Heart left ventricle (tissue), 16 donors: ENCODE data around the gene RETN. TPM values are rescaled to one million over a fixed set of nuclear protein-coding genes. Genes with fewer than 3 reads are reported as not detected.

Experiments
- ATAC-seq, 4 donors: fragments of 200-7000 bp; cut with Tn5 transposase; one replicate each; pipeline ENCODE4 v1.9.1; 2020 to 2022; ENCODE audit warnings: moderate library complexity in 4 of 4, mild to moderate bottlenecking in 3 of 4, moderate number of reproducible peaks in 1 of 4
- DNase-seq, 5 donors: peaks; one replicate each; pipeline ENCODE4 v3.0.0-alpha.2; 2020
- H3K27ac ChIP-seq, 12 donors: fragments of 200-600 bp; sonication (generic) in 4 of 12; one replicate each; pipeline versions ENCODE4 v1.5.0 to v1.8.0; 2016 to 2022; ENCODE audit warnings: mild to moderate bottlenecking in 2 of 12
- H3K27me3 ChIP-seq, 9 donors: fragments of 200-600 bp; sonication (generic) in 2 of 9; one replicate each; pipeline versions ENCODE4 v1.5.1 to v1.8.0; 2016 to 2022; ENCODE audit warnings: mild to moderate bottlenecking in 3 of 9
- H3K36me3 ChIP-seq, 9 donors: fragments of 200-600 bp; sonication (generic) in 2 of 9; one replicate each; pipeline versions ENCODE4 v1.5.0 to v1.8.0; 2018 to 2022; ENCODE audit warnings: mild to moderate bottlenecking in 2 of 9
- H3K4me1 ChIP-seq, 12 donors: fragments of 200-600 bp; sonication (generic) in 4 of 12; one replicate each; pipeline versions ENCODE4 v1.5.0 to v1.8.0; 2016 to 2022; ENCODE audit warnings: mild to moderate bottlenecking in 3 of 12
- H3K4me3 ChIP-seq, 12 donors: fragments of 200-600 bp; sonication (generic) in 4 of 12; one replicate each; pipeline versions ENCODE4 v1.5.0 to v1.8.0; 2017 to 2022; ENCODE audit warnings: mild to moderate bottlenecking in 9 of 12, moderate library complexity in 4 of 12
- H3K9me3 ChIP-seq, 12 donors: fragments of 200-600 bp; sonication (generic) in 4 of 12; one replicate each; pipeline versions ENCODE4 v1.5.0 to v1.8.0; 2016 to 2022; ENCODE audit warnings: mild to moderate bottlenecking in 1 of 12
- WGBS, 4 donors: extraction: QIAGEN DNeasy Blood & Tissue Kit in 2 of 4; methylation state at CpG; one replicate each; pipeline versions ENCODE4 v1.1.5 to v1.1.7; 2013 to 2018; 5-methylcytosine and 5-hydroxymethylcytosine counted together
- intact Hi-C, 10 donors: fragments of 100-400 bp; cut with DNase I; formaldehyde crosslinking; loops; one replicate each; pipeline versions ENCODE4 v1.11.1 to v1.14.2; 2022
- polyA plus RNA-seq, 2 donors: library from polyadenylated mRNA; stranded (reverse); fragments of 200-250 nt; gene quantifications; one replicate each; pipeline ENCODE4 v1.2.3, GENCODE V29; 2013
- total RNA-seq, 9 donors: library from RNA; depleted of rRNA in 2 of 9; stranded (reverse); fragments of >200 nt in 2 of 9; fragmentation: NEBNext Ultra II Directional in 3 of 9; extraction: Animal tissue kit (Norgen Biotek cat#: 25700) in 3 of 9; gene quantifications; one replicate each; pipeline versions ENCODE4 v1.1.0 to v1.2.4, GENCODE V29; 2016 to 2023
- TF ChIP-seq, protein P1 (sequence below), 12 donors: fragments of 200-600 bp; sonication (generic) in 4 of 12; IDR thresholded peaks; one replicate each; pipeline versions ENCODE4 v1.5.0 to v1.8.0; 2018 to 2022; ENCODE audit warnings: antibody characterized with exemption in 12 of 12, mild to moderate bottlenecking in 5 of 12
- donor health status: ischemic (EF 13 %, LVEDD 7.1; RV severe dilation, severe dysfunction).
- donor health status: healthy with polysubstance abuse.
- donor health status: DM: no; HTN: yes; CAD: no.
- donor health status: DM: no; HTN: no; CAD: no.
- donor health status: ischemic (EF 25% LVEDD 6.9; RV normal size, moderate dysfunction).
- donor health status: ischemic (EF 25% LVEDD 5.7; RV mildly dilated, moderate dysfunction).
- donor health status: healthy.
- donor health status: DM: yes; HTN: yes; CAD: no.
- donor health status: ischemic (EF 35%, LVEDD 5.7; RV mildly dilated, moderate dysfunction).
- donor health status: nonischemic (EF 11% LVEDD 7.7; RV severe dilation, severe dysfunction).
- donor health status: DM: yes; HTN: yes; CAD: no.
- donor health status: PGD.
- donor health status: ischemic (EF 29% LVEDD 5.4; RV normal size, mild dysfunction).
- donor health status: nonischemic (EF 23%, LVEDD 6.1; RV moderate dilation, normal function).

RETN gene
- total and polyA plus RNA-seq, 11 donors: 2.6 to 9.2 (median 4.8) TPM; not detected in 8

GRCh38 chr19:7718668-7719067, 49.8 kb downstream of the RETN start:
- H3K27me3 ChIP-seq: peaks cover 0 to 19% (median 0%) of the 10 kb centered on the region in 9 donors

More at GRCh38 chr19:7718668-7719067, 49.8 kb downstream of the RETN start:
- TF ChIP-seq, protein P1, sequence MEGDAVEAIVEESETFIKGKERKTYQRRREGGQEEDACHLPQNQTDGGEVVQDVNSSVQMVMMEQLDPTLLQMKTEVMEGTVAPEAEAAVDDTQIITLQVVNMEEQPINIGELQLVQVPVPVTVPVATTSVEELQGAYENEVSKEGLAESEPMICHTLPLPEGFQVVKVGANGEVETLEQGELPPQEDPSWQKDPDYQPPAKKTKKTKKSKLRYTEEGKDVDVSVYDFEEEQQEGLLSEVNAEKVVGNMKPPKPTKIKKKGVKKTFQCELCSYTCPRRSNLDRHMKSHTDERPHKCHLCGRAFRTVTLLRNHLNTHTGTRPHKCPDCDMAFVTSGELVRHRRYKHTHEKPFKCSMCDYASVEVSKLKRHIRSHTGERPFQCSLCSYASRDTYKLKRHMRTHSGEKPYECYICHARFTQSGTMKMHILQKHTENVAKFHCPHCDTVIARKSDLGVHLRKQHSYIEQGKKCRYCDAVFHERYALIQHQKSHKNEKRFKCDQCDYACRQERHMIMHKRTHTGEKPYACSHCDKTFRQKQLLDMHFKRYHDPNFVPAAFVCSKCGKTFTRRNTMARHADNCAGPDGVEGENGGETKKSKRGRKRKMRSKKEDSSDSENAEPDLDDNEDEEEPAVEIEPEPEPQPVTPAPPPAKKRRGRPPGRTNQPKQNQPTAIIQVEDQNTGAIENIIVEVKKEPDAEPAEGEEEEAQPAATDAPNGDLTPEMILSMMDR (IDR thresholded peaks at IDR 0.05): no peak
- Histone ChIP-seq H3K9me3 (peaks cover 0 to 18% (median 5%) of the 10 kb centered on the region in 12 donors), H3K4me3 (no peak overlapping the region), H3K36me3 (no peaks in the 10 kb centered on the region), H3K4me1 (no peaks in the 10 kb centered on the region), H3K27ac (no peak overlapping the region)
- DNase-seq (no peak), ATAC-seq (no peak)
- intact Hi-C loops: no loop called here
- 48 to 59% (median 49%) methylated on average over 8 of the region's 8 CpGs for WGBS, 4 donors

Other genes with a start within 250 kb of the RETN start
- 1 to 10 TPM in 8 of 9 donors, under 1 TPM in 1; 0.93 to 2.9 (median 1.5) TPM for gene PEX11G, start 180.0 kb upstream of the RETN start, total RNA-seq
- 1 to 10 TPM in 1 of 2 donors, under 1 TPM in 1; 0.55 to 3.4 TPM for gene PEX11G, start 180.0 kb upstream of the RETN start, polyA plus RNA-seq
- 100 to 1,000 TPM in 1 of 9 donors, 10 to 100 TPM in 8; 62.8 to 128 (median 74.4) TPM for gene ZNF358, start 152.9 kb upstream of the RETN start, total RNA-seq
- 100 to 1,000 TPM in 1 of 2 donors, 10 to 100 TPM in 1; 49.3 to 159 TPM for gene ZNF358, start 152.9 kb upstream of the RETN start, polyA plus RNA-seq
- 10 to 100 TPM; 12.1 to 49.7 (median 14.9) TPM for gene MCOLN1, start 146.4 kb upstream of the RETN start, total RNA-seq
- gene MCOLN1, start 146.4 kb upstream of the RETN start, polyA plus RNA-seq: 10 to 100 TPM; 24.6 to 25.2 TPM
- 100 to 1,000 TPM in 1 of 9 donors, 10 to 100 TPM in 8; 41.4 to 105 (median 49.9) TPM for gene PNPLA6, start 133.3 kb upstream of the RETN start, total RNA-seq
- 10 to 100 TPM; 35.6 to 51.1 TPM for gene PNPLA6, start 133.3 kb upstream of the RETN start, polyA plus RNA-seq
- gene CAMSAP3, start 73.2 kb upstream of the RETN start, total RNA-seq: 1 to 10 TPM in 3 of 9 donors, under 1 TPM in 6; 0.25 to 3.7 (median 0.83) TPM
- gene CAMSAP3, start 73.2 kb upstream of the RETN start, polyA plus RNA-seq: under 1 TPM; 0.04 to 0.34 TPM
- 10 to 100 TPM; 16.3 to 36.2 (median 23.6) TPM for gene XAB2, start 39.5 kb upstream of the RETN start, total RNA-seq
- gene XAB2, start 39.5 kb upstream of the RETN start, polyA plus RNA-seq: 10 to 100 TPM; 19.9 to 25.0 TPM
- gene PET100, start 39.3 kb upstream of the RETN start, total RNA-seq: 100 to 1,000 TPM in 7 of 9 donors, 10 to 100 TPM in 2; 22.3 to 185 (median 136) TPM
- 100 to 1,000 TPM in 1 of 2 donors, 10 to 100 TPM in 1; 55.4 to 405 TPM for gene PET100, start 39.3 kb upstream of the RETN start, polyA plus RNA-seq
- 1 to 10 TPM in 7 of 9 donors, under 1 TPM in 2; 0.54 to 3.0 (median 1.3) TPM for gene PCP2, start 35.3 kb upstream of the RETN start, total RNA-seq
- gene PCP2, start 35.3 kb upstream of the RETN start, polyA plus RNA-seq: under 1 TPM; 0.62 to 0.65 TPM
- 10 to 100 TPM in 2 of 9 donors, 1 to 10 TPM in 7; 1.2 to 46.7 (median 4.7) TPM for gene STXBP2, start 31.9 kb upstream of the RETN start, total RNA-seq
- gene STXBP2, start 31.9 kb upstream of the RETN start, polyA plus RNA-seq: 1 to 10 TPM; 4.2 to 6.7 TPM
- gene MCEMP1, start 8.0 kb downstream of the RETN start, total RNA-seq: 1 to 10 TPM in 1 of 9 donors, under 1 TPM in 5, not detected in 3; 0.16 to 1.4 (median 0.54) TPM
- 1 to 10 TPM in 1 of 2 donors, under 1 TPM in 1; 0.34 to 1.1 TPM for gene MCEMP1, start 8.0 kb downstream of the RETN start, polyA plus RNA-seq
- gene TRAPPC5, start 11.8 kb downstream of the RETN start, total RNA-seq: 100 to 1,000 TPM in 4 of 9 donors, 10 to 100 TPM in 5; 65.9 to 124 (median 96.9) TPM
- 100 to 1,000 TPM in 1 of 2 donors, 10 to 100 TPM in 1; 60.1 to 170 TPM for gene TRAPPC5, start 11.8 kb downstream of the RETN start, polyA plus RNA-seq
- 1 to 10 TPM in 1 of 9 donors, under 1 TPM in 2, not detected in 6; 0.23 to 1.5 (median 0.54) TPM for gene FCER2, start 33.1 kb downstream of the RETN start, total RNA-seq
- under 1 TPM; 0.06 to 0.15 TPM for gene FCER2, start 33.1 kb downstream of the RETN start, polyA plus RNA-seq
- 1 to 10 TPM in 4 of 9 donors, under 1 TPM in 4, not detected in 1; 0.29 to 6.4 (median 1.1) TPM for gene CLEC4G, start 63.1 kb downstream of the RETN start, total RNA-seq
- under 1 TPM; 0.22 to 0.38 TPM for gene CLEC4G, start 63.1 kb downstream of the RETN start, polyA plus RNA-seq
- gene CD209, start 78.5 kb downstream of the RETN start, total RNA-seq: 10 to 100 TPM in 2 of 9 donors, 1 to 10 TPM in 7; 1.3 to 56.2 (median 5.4) TPM
- gene CD209, start 78.5 kb downstream of the RETN start, polyA plus RNA-seq: under 1 TPM; 0.53 to 0.75 TPM
- not detected for gene CLEC4M, start 94.2 kb downstream of the RETN start, total RNA-seq
- not detected for gene CLEC4M, start 94.2 kb downstream of the RETN start, polyA plus RNA-seq
- gene EVI5L, start 161.2 kb downstream of the RETN start, total RNA-seq: 10 to 100 TPM; 18.2 to 41.9 (median 22.1) TPM
- 10 to 100 TPM; 20.5 to 34.7 TPM for gene EVI5L, start 161.2 kb downstream of the RETN start, polyA plus RNA-seq
- under 1 TPM in 5 of 9 donors, not detected in 4; 0.07 to 0.27 (median 0.11) TPM for gene PRR36, start 205.3 kb downstream of the RETN start, total RNA-seq
- under 1 TPM; 0.01 to 0.04 TPM for gene PRR36, start 205.3 kb downstream of the RETN start, polyA plus RNA-seq
- gene LRRC8E, start 219.5 kb downstream of the RETN start, total RNA-seq: 1 to 10 TPM in 4 of 9 donors, under 1 TPM in 5; 0.17 to 2.2 (median 1.00) TPM
- gene LRRC8E, start 219.5 kb downstream of the RETN start, polyA plus RNA-seq: 1 to 10 TPM in 1 of 2 donors, under 1 TPM in 1; 0.27 to 2.6 TPM
- 10 to 100 TPM; 11.6 to 26.6 (median 23.5) TPM for gene MAP2K7, start 234.8 kb downstream of the RETN start, total RNA-seq
- gene MAP2K7, start 234.8 kb downstream of the RETN start, polyA plus RNA-seq: 10 to 100 TPM; 22.2 to 35.5 TPM
- gene TGFBR3L, start 245.8 kb downstream of the RETN start, total RNA-seq: 10 to 100 TPM in 2 of 9 donors, 1 to 10 TPM in 7; 3.6 to 41.2 (median 8.0) TPM
- 1 to 10 TPM in 1 of 2 donors, under 1 TPM in 1; 0.76 to 3.5 TPM for gene TGFBR3L, start 245.8 kb downstream of the RETN start, polyA plus RNA-seq